NCI-H2029 (cell line): ENCODE data around the gene PGBD5.
"Not testable (repeated sequence)": the region's sequence is repeated elsewhere in the genome, so short reads cannot be mapped to it uniquely, and the experiment has no call there.

ENCODE experiments used
- DNase-seq: peaks from one replicate; lab custom pipeline; 2025; lab: John Stamatoyannopoulos, UW

The PGBD5 gene

DNA sequence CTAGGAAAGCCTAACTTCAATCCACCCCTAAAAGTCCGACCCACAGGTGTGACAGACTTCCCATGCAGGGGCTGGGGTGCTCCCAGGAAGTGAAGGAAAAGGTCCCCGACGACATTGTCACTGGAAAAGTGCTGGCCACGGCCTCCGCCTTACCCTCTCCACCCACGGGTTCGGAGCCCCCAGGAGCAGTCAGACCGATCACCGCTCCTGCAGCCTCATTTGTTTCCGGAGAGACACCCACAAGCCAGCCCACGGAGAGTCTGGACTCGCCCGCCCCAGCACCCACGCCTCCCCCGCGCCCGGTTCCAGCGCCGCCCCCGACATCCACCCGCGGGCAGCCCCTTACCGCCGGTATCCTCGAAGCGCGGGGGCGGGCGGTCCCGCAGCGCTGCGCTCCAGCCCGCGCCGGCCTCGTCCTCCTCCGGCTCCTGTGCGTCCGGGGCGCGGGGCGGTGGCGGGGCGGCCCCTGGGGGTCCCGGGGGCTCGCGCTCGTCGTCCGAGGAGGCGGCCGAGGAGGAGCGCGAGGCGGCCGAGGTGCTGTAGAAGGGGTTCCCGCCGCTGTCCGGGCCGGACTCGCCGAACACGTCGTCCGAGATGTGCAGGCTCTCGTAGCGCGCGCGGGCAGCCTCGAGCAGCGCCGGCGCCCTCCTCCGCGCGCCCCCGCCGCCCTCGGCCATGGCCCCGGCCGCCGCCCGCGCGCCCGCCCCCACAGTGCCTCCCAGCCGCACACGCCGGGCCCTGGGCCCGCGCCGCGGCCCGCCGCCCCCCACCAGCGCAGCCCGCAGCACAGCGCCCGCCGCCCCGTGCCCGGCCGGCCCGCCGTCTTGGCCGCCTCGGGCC, 660 bp downstream of the PGBD5 start:
- DNase-seq = no peak

DNA sequence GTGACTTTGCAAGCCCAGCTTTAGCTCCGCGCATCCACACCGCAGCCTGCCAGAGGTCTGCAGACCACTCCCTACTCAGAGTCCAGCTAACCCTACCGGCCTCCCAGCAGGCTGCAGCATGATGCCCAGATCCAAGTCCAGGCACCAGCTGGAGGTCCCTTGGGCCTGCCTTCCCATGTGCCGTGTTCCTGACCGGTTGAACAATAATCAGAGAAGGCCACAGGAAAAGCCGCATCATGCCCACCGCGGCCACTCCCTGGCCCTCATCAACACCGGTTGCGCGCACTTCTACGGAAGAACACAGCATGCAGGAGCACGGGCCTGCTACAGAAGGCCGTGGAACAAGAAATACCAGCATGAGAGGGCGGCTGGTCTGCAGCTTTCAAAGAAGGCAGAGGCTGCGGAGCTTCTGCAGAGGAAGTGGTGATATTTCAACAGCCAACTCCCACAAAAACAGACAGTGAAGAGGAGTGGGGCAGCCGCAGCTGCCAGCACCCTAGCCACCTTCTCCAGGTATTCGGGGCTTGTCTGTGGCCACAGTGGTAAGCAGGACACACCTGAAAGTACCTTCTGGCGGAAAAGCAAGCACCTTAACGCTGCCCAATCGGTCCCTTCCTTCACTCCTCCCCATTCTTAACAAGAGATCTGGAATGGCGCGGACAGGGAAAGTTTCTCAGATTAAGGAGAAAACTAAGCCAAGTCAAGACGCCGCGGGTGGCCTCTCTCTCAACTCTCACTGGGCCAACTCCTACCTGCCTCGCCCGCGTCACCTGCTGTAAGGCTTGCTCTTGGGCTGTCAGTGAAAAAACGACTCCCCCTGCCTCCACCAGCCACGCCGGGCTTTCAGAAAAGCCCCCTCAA, 1.5 kb downstream of the PGBD5 start:
- no peak for DNase-seq

DNA sequence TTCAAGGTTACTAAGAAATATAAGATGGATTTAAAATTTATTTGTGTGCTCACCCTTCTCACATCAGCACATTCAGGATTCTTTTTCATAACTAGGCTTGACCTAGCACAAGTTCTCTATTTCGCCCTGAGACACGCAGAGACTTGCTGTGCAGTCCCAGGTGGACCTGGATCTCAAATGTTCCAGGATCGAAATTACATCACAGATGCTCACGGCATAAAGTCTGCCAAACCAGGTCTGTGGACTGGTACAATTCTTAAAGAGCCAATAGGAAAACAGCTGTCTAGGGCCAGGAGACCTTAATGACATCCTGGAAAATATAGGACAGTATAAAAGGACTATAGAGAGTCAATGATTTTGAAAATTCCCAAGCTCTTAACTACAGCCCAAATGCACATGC, 2.2 kb downstream of the PGBD5 start:
- DNase-seq = no peak

DNA sequence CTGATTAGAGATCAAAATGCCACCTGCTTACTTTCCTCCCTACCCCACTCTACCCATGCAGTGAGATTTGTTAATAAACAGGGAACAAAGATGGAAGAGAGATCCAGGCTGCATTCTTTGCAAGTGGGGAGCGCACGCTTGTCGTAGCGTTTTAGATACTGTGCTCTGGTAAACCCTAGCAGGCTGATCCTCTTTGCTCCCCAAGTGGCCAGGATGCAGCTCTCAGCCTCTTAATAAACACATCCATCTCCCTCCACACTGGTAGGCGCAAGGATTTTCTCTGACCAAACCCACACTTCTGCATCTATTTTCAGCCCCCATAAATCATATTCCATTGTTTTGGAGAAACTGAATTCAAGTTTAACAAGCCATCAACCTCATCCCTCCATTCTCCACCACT, 2.9 kb downstream of the PGBD5 start:
- DNase-seq = no peak

DNA sequence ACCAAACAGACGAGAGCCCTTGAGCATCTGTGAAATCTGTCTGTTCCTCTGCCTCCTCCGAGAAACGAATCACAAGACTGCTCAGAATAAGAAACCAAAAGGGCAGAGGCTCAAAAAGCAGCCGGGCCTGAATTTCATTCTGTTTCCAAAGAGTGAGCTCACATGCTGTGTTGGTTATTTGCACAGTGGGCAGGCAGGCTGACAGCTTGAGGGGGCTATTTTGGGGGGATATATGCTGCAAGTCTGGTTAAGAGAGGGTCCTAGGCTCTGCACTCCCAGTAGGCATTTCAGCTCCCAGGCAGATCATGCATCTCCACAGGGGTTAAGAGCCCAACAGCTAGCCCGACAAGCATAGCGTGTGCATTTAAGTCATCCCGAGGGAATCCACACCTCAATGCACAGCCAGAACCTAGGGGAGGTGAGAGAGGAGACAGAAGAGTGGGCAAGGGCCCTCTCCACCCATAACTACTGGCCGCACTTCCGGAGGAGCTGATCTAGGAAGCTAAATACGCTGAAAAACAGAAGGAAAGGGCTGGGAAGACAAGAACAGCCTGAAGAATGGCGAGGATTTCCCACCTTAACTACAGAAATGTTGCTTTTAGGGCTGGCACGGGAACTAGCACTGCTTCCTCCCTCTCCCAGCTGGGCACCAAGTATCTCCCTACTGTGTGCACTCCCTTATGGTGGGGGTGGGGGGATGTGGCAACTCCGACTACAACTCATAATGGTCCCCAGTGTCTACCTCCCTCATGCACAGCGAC, 3.7 kb downstream of the PGBD5 start:
- DNase-seq = no peak

DNA sequence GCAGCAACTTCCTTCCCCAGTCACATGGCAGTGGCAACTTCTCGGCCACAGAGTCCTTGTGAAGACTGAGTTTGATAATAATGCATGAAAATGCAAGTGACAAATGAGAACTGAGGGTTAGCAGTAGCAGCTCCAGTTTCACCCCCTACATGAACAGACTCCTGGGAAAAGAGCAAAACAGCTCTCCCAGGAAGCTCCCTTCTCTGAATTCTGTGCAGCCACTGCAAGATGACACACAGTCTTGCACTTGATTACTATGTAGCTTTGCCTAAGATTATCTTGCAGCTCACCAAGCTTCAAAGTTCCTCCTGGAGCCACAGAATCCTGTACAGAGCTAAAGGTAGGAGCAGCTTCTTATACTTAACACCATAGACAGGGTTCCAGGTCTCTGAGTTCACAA, 4.7 kb downstream of the PGBD5 start:
- DNase-seq = no peak

DNA sequence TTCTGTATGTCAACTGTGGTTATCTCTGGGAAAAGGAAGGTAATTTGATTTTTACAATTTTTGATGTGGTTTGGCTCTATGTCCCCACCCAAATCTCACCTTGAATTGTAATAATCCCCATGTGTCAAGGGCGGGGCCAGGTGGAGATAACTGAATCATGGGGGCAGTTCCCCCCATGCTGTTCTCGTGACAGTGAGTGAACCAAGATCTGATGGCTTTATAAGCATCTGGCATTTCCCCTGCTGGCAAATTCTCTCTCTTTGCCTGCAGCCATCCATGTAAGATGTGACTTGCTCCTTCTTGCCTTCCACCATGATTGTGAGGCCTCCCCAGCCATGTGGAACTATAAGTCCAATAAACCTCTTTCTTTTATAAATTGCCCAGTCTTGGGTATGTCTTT, 5.8 kb downstream of the PGBD5 start:
- DNase-seq = not testable (repeated sequence)

DNA sequence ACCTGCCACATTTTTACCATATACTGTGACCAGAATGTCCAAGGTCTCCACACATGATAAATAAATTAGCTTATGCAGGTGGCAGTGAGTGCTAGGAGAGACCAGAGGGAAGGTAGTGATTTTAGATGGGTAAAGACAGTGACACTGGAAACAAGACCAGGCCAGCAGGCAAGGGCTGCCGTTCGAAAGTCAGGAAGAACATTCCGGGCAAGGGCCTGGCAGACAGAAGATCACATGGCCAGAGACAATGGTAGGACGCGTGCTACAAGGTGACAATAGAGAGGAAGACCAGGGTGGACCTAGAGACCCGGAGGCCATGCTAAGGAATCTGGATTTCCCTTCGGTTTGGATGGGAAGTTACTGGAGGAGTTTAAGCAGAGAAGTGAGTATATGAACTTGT, 9.7 kb downstream of the PGBD5 start:
- no peak for DNase-seq

DNA sequence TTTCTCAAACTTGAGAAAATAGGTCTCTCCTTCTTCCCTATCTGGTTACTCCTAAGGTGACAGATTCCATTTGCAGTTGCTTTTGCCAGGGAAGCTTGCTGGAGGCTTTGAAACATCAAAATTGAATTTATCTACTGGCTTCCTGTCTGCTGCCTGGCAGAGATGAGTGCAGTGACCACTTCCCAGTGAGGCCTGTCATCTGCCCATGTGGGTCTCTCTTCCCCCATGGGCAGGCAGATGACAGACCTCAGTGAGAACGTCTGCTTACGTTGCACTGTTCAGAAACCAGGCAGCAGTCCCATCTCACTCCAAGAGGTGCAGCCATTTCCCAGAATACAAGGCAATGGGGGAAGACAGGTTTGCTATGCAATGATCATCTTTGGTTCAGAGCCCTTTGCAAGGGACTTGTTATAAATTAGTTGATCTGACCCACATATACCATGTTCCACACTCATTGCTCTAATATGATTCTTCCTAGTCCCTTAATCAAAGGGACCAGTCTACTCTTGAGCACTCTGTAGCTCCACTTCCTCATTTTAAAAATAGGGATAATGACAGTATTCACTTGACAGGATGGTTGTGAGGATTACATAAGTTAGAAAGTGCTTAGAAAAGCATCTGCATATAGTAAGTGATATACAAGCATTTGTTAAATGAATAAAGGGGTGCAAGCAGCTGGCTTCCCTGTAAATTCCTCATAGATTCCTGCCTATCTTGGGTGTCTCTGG, 10.6 kb downstream of the PGBD5 start:
- DNase-seq = no peak

DNA sequence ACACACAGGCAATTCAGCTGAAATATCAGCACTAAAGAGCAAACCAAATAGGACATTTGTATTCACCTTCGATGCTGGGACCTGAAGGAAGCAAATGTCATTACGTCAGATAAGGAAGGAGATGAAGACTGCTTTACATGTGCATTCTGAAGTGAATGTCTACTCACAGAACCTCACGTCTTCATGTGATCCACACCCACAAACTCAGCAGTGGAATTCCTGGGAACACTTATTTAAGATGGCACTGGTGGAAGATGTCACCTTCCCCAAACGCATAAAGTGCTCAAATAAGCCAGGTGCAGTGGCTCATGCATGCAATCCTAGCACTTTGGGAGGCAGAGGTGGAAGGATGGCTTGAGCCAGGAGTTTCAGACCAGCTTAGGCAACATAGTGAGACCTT, 11.4 kb downstream of the PGBD5 start:
- DNase-seq = no peak

DNA sequence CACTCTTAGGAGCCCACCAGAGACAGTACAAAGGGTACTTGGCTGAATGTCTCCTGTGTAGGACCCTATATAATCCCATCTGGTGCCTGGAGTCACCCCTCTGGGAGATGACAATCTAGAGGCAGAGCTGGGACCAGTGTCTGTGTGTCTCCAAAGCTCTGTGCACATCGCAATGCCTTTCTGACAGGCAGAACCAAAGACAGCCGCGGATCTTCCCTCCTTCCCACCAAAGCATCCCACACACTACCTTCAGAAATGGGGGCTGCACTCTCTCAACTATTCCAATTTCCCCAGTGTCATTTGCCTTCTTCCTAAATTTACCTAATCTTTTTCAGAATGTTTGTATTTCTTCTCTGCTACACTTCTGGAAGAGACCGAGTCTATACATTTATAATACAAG, 12.0 kb downstream of the PGBD5 start:
- no peak for DNase-seq

DNA sequence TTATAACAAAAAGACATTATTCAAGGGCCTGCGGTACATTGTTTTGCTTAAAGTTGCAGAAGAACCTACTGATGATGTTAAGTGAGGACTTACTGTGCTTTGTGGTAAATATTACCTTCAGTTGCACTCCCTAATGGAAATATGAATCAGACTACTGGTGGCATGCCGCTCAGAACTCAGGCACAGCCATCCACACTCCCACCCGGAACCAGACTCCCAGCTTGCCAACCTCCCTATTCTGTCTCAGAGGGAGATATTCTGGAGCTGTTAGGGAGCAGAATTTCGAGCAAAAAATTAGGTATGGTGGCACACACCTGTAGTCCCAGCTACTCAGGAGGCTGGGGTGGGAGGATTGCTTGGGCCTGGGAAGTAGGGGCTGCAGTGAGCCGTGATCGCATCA, 13.1 kb downstream of the PGBD5 start:
- no peak for DNase-seq

DNA sequence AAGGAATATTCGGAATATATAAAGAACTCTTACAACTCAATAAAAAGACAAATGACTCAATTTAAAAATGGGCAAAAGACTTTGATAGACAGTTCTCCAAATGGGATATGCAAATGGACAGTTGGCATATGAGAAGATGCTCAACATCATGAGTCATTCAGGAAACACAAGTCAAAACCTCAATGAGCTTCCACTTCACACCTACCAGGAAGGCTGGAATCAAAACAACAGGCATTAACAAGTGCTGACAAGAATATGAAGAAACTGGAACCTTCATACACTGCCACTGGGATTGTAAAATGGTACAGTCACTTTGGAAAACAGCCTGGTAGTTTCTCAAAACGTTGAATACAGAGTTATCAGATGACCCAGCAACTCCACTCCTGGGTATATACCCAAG, 17.2 kb downstream of the PGBD5 start:
- DNase-seq = no peak

DNA sequence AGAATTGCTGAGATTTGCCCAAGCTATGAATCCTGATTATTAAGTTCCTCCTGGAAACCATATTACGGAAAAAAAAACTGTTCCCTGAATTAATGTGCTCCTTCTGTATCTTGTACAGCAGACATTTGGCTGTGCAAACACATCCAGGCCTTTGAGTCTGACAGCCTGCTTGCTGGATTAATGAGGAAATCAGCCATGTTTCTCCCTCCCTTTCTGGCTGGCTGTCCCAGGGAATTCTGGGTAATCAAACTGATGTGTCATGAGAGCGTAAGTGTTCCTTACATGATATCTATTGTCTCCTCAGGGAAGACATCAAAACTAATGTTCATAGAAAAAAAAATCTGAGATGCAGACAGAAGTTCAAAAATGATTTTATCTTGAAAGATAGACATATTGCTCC, 18.8 kb downstream of the PGBD5 start:
- no peak for DNase-seq

DNA sequence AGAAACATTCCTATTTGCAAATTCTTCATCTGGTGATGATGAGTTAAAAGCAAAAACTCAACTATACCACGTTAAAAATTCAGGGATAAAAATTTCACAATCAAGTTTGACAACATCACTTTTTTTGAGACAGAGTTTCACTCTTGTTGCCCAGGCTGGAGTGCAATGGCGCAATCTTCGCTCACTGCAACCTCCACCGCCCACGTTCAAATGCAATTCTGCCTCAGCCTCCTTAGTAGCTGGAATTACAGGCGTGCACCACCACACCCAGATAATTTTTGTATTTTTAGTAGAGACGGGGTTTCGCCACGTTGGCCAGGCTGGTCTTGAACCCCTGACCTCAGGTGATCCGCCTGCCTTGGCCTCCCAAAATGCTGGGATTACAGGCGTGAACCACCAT, 19.4 kb downstream of the PGBD5 start:
- DNase-seq = not testable (repeated sequence)

DNA sequence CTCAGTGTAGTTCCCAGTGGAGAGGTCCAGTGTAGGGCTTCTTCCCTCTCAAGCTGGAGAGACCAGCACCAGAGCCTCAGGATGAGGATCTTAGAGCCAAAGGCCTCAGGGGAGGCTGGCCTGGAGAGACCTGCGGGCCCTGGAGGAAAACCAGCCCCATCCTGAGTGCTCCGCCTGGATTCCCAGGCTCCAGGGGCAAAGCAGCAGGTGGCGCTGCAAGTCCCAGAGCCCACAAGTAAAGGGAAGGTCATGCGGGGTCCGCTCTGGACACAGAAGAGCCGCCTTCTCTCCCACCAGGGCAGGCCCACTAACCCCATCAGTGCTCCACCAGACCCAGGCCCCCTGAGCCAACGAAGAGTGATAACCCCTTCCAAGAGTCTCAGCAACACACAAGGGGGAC, 22.7 kb downstream of the PGBD5 start:
- no peak for DNase-seq

DNA sequence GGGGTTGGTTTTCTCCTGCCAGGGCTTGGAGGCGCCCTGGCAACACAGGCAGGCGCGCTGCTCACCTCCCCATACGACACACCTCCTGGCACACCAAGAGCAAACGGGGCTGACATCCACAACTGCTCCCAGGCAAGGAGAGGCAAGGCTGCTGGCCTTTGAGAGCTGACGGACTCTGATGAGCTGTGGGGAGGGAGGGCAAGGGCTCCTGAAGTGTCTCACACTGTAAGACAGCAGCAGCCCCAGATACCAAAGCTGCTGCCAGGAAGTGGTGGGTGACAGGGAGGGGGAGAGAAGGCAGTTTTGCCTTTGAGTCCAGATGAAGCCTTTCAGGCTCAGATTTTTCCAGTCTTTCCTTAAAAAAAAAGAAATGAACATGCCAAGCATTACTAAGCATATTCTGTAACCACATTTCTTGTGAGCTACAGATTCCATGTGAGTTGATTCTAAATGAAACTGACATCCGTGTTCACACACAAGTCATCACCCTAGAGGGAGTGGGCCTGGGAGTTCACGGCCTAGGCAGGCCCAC, 24.3 kb downstream of the PGBD5 start:
- no peak for DNase-seq

DNA sequence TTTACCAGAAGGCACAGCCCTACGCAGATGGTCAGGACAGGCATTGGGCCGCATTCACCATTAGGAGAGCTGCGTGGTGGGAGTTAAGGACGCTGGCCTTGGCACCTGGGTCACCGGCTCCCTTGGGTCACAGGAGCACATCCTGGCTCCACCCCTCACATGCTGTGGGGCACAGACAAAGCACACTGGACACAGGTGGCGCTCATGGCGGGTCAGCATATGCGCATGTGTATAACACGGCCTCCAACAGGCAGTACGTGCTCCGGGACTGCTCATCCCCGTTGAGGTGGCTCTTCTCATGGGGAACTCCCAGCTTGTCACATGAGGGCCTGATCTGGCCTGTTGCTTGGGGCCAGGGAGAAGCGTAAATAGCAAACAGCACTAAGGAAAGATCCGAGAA, 25.0 kb downstream of the PGBD5 start:
- DNase-seq = no peak

DNA sequence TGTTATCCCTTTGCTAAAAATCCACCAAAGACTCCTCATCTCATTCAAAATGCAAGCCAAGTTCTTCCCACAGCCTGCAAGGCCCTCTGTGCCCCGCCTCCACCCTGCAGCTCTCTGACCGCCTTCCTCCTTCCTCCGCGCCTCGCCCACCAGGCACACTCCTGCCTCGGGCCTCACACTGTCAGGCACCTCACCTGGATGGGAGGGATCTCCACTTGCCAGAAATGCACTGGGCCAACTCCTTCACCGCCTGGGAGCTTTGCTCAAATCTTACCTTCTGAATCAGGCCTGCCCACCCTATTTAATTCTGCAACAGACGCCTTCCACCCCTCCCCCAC, 26.2 kb downstream of the PGBD5 start:
- DNase-seq = no peak

DNA sequence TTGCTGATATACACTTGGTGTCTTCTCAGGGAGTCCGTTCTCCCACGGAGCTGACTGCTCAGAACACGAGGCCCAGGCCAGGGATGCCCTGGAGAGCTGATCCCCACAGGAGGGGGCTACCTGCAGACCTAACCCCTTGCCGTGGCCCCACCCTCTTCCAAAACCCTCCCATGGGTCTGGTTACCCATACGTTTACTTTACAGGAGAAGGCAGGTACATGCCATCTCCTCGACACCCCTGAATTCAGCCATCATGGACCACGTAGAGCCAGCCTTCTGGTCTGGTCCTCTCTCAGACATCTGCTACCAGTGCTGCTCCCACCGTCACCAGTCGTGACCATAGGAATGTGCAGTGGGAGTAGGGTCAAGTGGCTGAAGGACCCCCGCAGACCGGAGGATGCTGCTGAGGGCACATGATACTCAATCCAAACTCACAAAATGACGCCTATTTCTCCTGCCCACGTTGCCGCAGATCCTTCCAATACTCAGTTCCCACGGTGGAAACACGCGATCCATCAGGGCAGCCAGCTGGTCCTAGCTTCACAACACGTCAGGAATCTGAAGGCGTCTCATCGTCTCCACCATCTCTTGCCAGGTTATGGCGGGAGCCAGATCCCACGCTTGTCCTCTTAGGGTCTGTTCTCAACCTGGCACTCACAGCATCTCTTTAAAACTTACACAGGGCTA, 26.7 kb downstream of the PGBD5 start:
- no peak for DNase-seq

DNA sequence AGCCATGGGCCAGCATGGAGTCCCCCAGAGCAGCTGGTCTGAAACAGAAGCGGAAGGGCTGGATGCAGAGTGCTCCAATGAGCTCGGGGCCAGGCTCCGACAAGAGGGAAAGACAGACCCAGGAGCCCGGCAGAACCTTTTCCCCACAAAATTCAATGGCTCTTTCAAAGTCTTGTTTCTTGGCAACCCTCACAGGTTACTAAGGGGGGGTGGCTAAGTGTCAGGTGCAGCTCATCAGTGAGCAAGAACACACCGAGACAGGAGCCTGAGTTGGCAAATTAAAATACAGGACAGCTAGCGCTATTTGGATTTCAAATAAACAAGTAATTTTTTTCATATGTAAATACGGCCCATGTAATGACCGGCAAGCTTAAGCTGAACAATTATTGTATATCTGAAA, 27.3 kb downstream of the PGBD5 start:
- DNase-seq = no peak
